K562 (cell line): ENCODE results near the gene HSF2BP.
"Not testable (repeated sequence)": the region's sequence is repeated elsewhere in the genome, so short reads cannot be mapped to it uniquely, and the experiment has no call there.

Source experiments
- ATF2 ChIP-seq: sonication (generic); formaldehyde crosslinking; IDR thresholded peaks from 2 replicates; pipeline ENCODE4 v1.8.1; 2022; ENCODE audit warnings: missing genetic modification reagents
- BMI1 ChIP-seq: fragments of 150-350 bp; IDR thresholded peaks from 2 replicates; pipeline ENCODE4 v1.6.1; 2014; ENCODE audit warnings: low read length
- CTCF ChIP-seq, 3 experiments: IDR thresholded peaks in 2 of 3; conservative IDR thresholded peaks in 1 of 3; 2 replicates each; pipeline ENCODE4 v1.5.1; 2011 to 2012; ENCODE audit warnings: low read length in 3 of 3, mild to moderate bottlenecking in 3 of 3, control low read depth in 2 of 3, improper control_type of control experiment in 1 of 3, inconsistent platforms in 1 of 3, low read depth in 1 of 3, mixed read lengths in 1 of 3, moderate library complexity in 1 of 3; ENCODE audit not compliant: insufficient read depth in 2 of 3
- FOXK1 ChIP-seq: sonication (generic); formaldehyde crosslinking; IDR thresholded peaks from 2 replicates; pipeline ENCODE4 v1.8.0; 2022; ENCODE audit warnings: missing genetic modification reagents, mild to moderate bottlenecking, borderline replicate concordance
- PHF8 ChIP-seq: fragments of 200-600 bp; sonication (generic); IDR thresholded peaks from 2 replicates; pipeline ENCODE4 v1.6.1; 2012; ENCODE audit warnings: mixed run types, mild to moderate bottlenecking, inconsistent platforms, low read length, moderate library complexity, borderline replicate concordance
- POLR2A ChIP-seq: fragments of 450-650 bp; conservative IDR thresholded peaks from 2 replicates; pipeline ENCODE4 v1.6.1; 2016
- RHOXF2B ChIP-seq: fragments of 250-450 bp; sonication (Bioruptor Pico); conservative IDR thresholded peaks from 2 replicates; pipeline ENCODE4 v1.5.1; 2021
- SMAD1 ChIP-seq: fragments of 150-350 bp; IDR thresholded peaks from 2 replicates; pipeline ENCODE4 v1.6.1; 2014; ENCODE audit warnings: low read length, low read depth; ENCODE audit not compliant: partially characterized antibody
- ZBTB33 ChIP-seq: sonication (generic); formaldehyde crosslinking; IDR thresholded peaks from 2 replicates; pipeline ENCODE4 v1.8.1; 2023; ENCODE audit warnings: mild to moderate bottlenecking, missing genetic modification reagents
- ZSCAN29 ChIP-seq: fragments of 450-650 bp; IDR thresholded peaks from 2 replicates; pipeline ENCODE4 v1.6.1; 2017

- TF ChIP-seq CTCF (IDR thresholded peaks at IDR 0.05 in 2 of 3, conservative IDR thresholded peaks at IDR 0.05 in 1 of 3; ENCODE audit: insufficient read depth in 2 of 3, low read depth in 1 of 3, low read length in 3 of 3); ATF2; FOXK1; ZSCAN29; SMAD1; POLR2A; PHF8; RHOXF2B; BMI1; ZBTB33 (CRISPR knock-in tag): not testable (repeated sequence)
Measured at GRCh38 chr21:43493471-43493870, 165.8 kb downstream of the HSF2BP start.
